ENCODE measurements around the gene SNCAIP.

Gene SNCAIP

GRCh38 chr5:122400938-122401337 is 88.9 kb downstream of the SNCAIP start:
- DNase-seq (ENCODE audit: low read depth): peak; percentile 55

- DNase-seq (ENCODE audit: low read depth): no peak
Observed at GRCh38 chr5:122401976-122402725, 90.1 kb downstream of the SNCAIP start.

- DNase-seq (ENCODE audit: low read depth): no peak
Observed at GRCh38 chr5:122402955-122403685, 91.1 kb downstream of the SNCAIP start.

GRCh38 chr5:122404018-122404417 is 92.0 kb downstream of the SNCAIP start:
- DNase-seq (ENCODE audit: low read depth): no peak

- DNase-seq (ENCODE audit: low read depth): no peak
Observed at GRCh38 chr5:122404653-122405362, 92.8 kb downstream of the SNCAIP start.

- DNase-seq (ENCODE audit: low read depth): no peak
Observed at GRCh38 chr5:122405751-122406150, 93.7 kb downstream of the SNCAIP start.

GRCh38 chr5:122406181-122406580 is 94.1 kb downstream of the SNCAIP start:
- no peak for DNase-seq (ENCODE audit: low read depth)

GRCh38 chr5:122408592-122409224 is 96.7 kb downstream of the SNCAIP start:
- no peak for DNase-seq (ENCODE audit: low read depth)

- DNase-seq (ENCODE audit: low read depth): no peak
Observed at GRCh38 chr5:122412966-122413365, 100.9 kb downstream of the SNCAIP start.

GRCh38 chr5:122413722-122414121 is 101.7 kb downstream of the SNCAIP start:
- no peak for DNase-seq (ENCODE audit: low read depth)

- DNase-seq (ENCODE audit: low read depth): no peak
Observed at GRCh38 chr5:122415030-122415800, 103.2 kb downstream of the SNCAIP start.

- no peak for DNase-seq (ENCODE audit: low read depth)
Observed at GRCh38 chr5:122415801-122416120, 103.7 kb downstream of the SNCAIP start.

- DNase-seq (ENCODE audit: low read depth): no peak
Observed at GRCh38 chr5:122419142-122419894, 107.3 kb downstream of the SNCAIP start.

- DNase-seq (ENCODE audit: low read depth): no peak
Observed at GRCh38 chr5:122420091-122420490, 108.1 kb downstream of the SNCAIP start.

- no peak for DNase-seq (ENCODE audit: low read depth)
Observed at GRCh38 chr5:122420537-122421236, 108.7 kb downstream of the SNCAIP start.

- DNase-seq (ENCODE audit: low read depth): no peak
Observed at GRCh38 chr5:122421374-122422079, 109.5 kb downstream of the SNCAIP start.

- no peak for DNase-seq (ENCODE audit: low read depth)
Observed at GRCh38 chr5:122423221-122423620, 111.2 kb downstream of the SNCAIP start.

GRCh38 chr5:122424132-122424531 is 112.1 kb downstream of the SNCAIP start:
- no peak for DNase-seq (ENCODE audit: low read depth)

- no peak for DNase-seq (ENCODE audit: low read depth)
Observed at GRCh38 chr5:122426301-122426700, 114.3 kb downstream of the SNCAIP start.

- no peak for DNase-seq (ENCODE audit: low read depth)
Observed at GRCh38 chr5:122427621-122428020, 115.6 kb downstream of the SNCAIP start.

Data from GM04503 (cell line).